RPMI7951 (cell line): Measurements from ENCODE around the gene GGT7. TPM values are rescaled to one million over a fixed set of nuclear protein-coding genes. Genes with fewer than 3 reads are reported as not detected.

Experiments used
- total RNA-seq: library from RNA; depleted of rRNA; stranded (reverse); fragments of >200 nt; shearing (Covaris generic); gene quantifications from 2 replicates; pipeline ENCODE4 v1.2.3, GENCODE V29; 2014; rRNA removed

The GGT7 gene
- total RNA-seq, 1 experiment from 2014 or later: 4.1 TPM

Other genes with a start within 250 kb of the GGT7 start
- 43.1 and 48.1 TPM in 2 replicates for gene PIGU, start 195.8 kb downstream of the GGT7 start, total RNA-seq
- 6.3 and 7.1 TPM in 2 replicates for gene TP53INP2, start 168.5 kb downstream of the GGT7 start, total RNA-seq
- gene NCOA6, start 47.2 kb downstream of the GGT7 start, total RNA-seq: 9.1 and 10.9 TPM in 2 replicates
- 46.1 and 48.2 TPM in 2 replicates for gene ACSS2, start 3.8 kb upstream of the GGT7 start, total RNA-seq
- gene GSS, start 83.0 kb upstream of the GGT7 start, total RNA-seq: 99.5 and 112 TPM in 2 replicates
- not detected in 2 replicates for gene MYH7B, start 83.0 kb upstream of the GGT7 start, total RNA-seq
- gene TRPC4AP, start 220.0 kb upstream of the GGT7 start, total RNA-seq: 44.9 and 49.5 TPM in 2 replicates